WERI-Rb-1 (cell line): ENCODE data around the gene ANKRD40.
A peak's percentile ranks its signal among the peaks of the same experiment; 100 is the strongest.

Experiments used
- DNase-seq: peaks from one replicate; pipeline ENCODE4 v3.0.0-alpha.2; 2020
- H3K27ac ChIP-seq: fragments of 250-450 bp; sonication (Bioruptor Pico); 2 replicates; pipeline ENCODE4 v1.5.1; 2020; ENCODE audit warnings: mild to moderate bottlenecking, moderate library complexity
- H3K27me3 ChIP-seq: fragments of 250-450 bp; sonication (Bioruptor Pico); 2 replicates; pipeline ENCODE4 v1.5.1; 2021; ENCODE audit warnings: mild to moderate bottlenecking, low read depth, moderate library complexity; ENCODE audit not compliant: insufficient read depth, severe bottlenecking
- H3K36me3 ChIP-seq: fragments of 250-450 bp; sonication (Bioruptor Pico); 2 replicates; pipeline ENCODE4 v1.5.1; 2020; ENCODE audit warnings: mild to moderate bottlenecking, moderate library complexity
- H3K4me3 ChIP-seq: 2 replicates; pipeline ENCODE4 v1.5.1; 2011; ENCODE audit warnings: low read depth, mild to moderate bottlenecking, control low read depth, low read length
- H3K9me3 ChIP-seq: fragments of 250-450 bp; sonication (Bioruptor Pico); 2 replicates; pipeline ENCODE4 v1.5.1; 2021; ENCODE audit warnings: mild to moderate bottlenecking, moderate library complexity; ENCODE audit not compliant: severe bottlenecking
- TF ChIP-seq, protein P1 (sequence below): IDR thresholded peaks from 2 replicates; pipeline ENCODE4 v1.5.1; 2011; ENCODE audit warnings: low read depth, mild to moderate bottlenecking, control low read depth, inconsistent platforms, low read length

Gene ANKRD40

DNA sequence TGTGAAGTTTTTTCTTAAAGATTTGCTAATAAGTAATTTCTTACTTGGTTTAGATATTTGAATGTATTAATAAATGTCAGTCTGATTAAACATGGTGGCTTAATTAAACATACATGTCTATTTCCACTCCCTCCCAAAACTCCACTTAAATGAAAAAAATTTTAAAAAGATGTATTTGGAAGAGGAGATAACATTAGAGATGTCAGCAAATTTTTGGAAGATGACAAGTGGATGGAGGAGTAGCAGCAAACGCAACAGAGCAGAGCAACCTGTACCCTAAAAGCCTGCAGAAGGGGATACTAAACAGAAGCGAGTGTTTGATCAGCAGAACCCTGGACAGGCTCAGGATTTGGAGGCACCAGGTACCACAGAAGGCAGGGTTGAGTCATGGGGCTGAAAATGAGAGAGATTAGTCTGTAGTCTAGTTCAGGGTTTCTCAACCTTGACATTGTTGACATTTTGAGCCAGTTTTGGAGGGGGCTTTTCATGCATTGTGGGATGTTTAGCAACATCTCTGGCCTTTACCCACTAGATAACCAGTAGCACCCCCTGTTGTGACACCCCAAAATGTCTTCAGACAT, 29.5 kb upstream of the ANKRD40 start:
- no peaks in the 10 kb centered on the region for H3K9me3 ChIP-seq
- no peak for DNase-seq
- no peak overlapping the region for H3K4me3 ChIP-seq
- H3K36me3 ChIP-seq = peaks cover 77% of the 10 kb centered on the region
- no peaks in the 10 kb centered on the region for H3K27me3 ChIP-seq
- TF ChIP-seq, protein P1, sequence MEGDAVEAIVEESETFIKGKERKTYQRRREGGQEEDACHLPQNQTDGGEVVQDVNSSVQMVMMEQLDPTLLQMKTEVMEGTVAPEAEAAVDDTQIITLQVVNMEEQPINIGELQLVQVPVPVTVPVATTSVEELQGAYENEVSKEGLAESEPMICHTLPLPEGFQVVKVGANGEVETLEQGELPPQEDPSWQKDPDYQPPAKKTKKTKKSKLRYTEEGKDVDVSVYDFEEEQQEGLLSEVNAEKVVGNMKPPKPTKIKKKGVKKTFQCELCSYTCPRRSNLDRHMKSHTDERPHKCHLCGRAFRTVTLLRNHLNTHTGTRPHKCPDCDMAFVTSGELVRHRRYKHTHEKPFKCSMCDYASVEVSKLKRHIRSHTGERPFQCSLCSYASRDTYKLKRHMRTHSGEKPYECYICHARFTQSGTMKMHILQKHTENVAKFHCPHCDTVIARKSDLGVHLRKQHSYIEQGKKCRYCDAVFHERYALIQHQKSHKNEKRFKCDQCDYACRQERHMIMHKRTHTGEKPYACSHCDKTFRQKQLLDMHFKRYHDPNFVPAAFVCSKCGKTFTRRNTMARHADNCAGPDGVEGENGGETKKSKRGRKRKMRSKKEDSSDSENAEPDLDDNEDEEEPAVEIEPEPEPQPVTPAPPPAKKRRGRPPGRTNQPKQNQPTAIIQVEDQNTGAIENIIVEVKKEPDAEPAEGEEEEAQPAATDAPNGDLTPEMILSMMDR = no peak
- H3K27ac ChIP-seq = no peak overlapping the region

DNA sequence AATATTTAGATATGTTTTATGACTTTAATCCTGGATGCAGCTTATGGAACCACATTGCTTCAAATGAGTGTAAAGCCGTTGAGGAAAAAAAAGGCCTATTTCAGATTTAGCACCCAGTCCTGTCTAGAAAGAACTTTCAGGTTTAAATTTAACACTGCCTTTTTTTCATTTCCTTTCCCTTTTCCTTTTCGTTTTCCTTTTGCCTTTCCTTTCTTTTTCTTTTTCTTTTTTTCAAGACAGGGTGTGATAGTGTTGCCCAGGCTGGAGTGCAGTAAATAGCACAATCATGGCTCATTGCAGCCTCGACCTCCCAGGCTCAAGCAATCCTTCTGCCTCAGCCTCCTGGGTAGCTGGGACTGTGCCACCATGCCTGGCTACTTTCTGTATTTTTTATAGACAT, 27.6 kb upstream of the ANKRD40 start:
- Histone ChIP-seq H3K27ac (no peak overlapping the region), H3K4me3 (no peak overlapping the region), H3K9me3 (no peaks in the 10 kb centered on the region), H3K27me3 (no peaks in the 10 kb centered on the region), H3K36me3 (peaks cover 67% of the 10 kb centered on the region)
- no peak for DNase-seq
- TF ChIP-seq, protein P1 = no peak

DNA sequence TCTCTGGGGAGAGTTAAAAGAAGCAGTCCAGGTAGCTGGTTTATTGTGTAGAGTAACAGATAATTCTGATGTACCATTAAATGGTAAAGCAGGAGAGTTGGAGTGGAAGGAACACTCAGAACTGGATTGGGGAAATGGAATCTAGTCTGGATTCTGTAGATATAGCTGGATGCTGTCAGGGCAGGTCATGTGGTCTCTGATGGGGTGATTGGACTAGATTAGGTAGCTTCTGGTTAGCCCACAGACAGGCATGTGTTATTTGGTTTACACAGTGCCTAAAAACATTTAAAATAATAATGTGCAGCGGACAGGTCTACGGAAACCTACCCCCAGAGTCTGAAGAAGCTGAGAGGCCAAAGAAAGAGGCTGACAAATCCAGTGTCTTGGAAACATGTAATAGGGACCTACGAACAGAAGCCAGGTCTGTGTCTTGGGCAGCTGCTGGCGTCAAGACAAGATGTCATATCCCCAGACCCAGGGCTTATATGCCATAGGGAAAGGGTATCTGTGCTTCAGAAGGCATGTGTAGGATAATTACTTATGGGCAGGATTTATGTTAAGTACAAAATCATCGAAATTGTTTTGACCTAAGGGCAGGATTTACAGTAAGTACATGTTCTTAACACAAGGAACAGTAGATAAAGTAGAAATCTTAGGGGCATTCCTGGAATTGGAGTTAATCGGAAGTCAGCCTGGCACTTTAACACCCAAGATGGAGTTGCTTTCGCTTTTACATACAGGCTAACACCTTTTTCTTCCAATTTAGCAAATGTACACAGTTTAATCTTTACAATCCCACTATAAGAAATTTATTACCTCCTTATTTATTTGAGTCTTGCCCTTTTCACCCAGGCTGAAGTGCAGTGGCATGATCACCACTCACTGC, 24.1 kb upstream of the ANKRD40 start:
- DNase-seq = no peak
- Histone ChIP-seq H3K27me3 (no peaks in the 10 kb centered on the region), H3K4me3 (no peak overlapping the region), H3K27ac (peak overlapping the region; percentile 5; the same call in 1 of the 2 replicates), H3K9me3 (no peaks in the 10 kb centered on the region), H3K36me3 (peaks cover 45% of the 10 kb centered on the region)
- TF ChIP-seq, protein P1 = no peak

DNA sequence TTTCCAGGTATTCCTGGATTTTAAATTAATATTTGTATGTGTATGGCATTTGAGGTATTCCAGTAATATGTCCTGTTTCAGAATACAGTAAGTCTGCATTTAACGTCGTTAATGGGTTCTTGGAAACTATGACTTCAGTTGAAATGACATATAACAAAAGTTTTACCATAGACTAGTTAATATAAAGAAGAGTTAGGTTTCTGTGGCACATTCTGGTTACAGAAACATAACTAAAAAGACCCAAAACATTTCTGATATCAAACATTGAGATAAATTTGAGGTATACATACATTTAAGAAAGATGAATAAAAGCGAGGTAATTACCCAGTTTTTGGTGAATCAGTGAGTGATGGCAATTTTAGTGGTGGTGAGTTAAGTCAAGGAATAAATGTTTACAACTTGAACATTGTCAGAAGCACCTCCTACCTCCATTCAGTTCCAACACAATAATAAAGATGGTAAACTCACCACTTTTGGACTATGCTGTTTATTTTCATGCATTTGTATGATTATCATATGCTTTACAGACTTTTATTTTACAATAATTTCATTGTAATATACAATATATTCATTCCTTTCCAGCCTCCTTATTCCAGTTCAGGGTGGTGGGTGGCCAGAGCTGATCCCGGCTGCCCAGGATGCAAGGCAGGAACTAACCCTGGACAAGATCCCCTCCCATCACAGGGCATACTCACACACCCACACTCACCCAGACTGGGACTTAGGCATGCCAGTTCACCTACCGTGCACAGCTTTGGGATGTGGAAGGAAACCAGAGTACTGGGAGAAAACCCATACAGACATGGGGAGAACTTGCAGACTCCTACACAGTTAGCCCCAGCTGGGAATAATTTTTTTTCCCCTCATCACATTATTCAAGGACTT, 21.4 kb upstream of the ANKRD40 start:
- DNase-seq = no peak
- TF ChIP-seq, protein P1 = no peak
- Histone ChIP-seq H3K9me3 (no peaks in the 10 kb centered on the region), H3K27ac (no peak overlapping the region), H3K36me3 (peaks cover 35% of the 10 kb centered on the region), H3K27me3 (no peaks in the 10 kb centered on the region), H3K4me3 (no peak overlapping the region)

DNA sequence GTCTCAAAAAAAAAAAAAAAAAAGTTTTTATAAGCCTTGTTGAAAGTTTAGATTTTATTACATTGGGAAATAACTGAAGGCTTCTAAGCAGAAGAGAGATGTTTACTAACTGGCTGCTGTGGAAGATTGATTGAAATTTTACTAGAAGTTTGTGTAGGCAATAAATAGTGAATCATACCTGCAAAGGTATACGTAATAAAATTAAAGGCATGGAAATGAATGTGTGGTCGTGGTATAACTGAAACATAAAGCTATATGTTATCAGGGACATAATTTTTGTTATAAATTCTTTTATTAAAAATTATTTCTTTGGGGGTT, 20.4 kb upstream of the ANKRD40 start:
- Histone ChIP-seq H3K27me3 (no peaks in the 10 kb centered on the region), H3K36me3 (peaks cover 35% of the 10 kb centered on the region), H3K9me3 (no peaks in the 10 kb centered on the region), H3K4me3 (no peak overlapping the region), H3K27ac (no peak overlapping the region)
- TF ChIP-seq, protein P1 = no peak
- no peak for DNase-seq
